Panc1 (cell line): ENCODE measurements around the gene PPP1R14C. TPM values are rescaled to one million over a fixed set of nuclear protein-coding genes. Genes with fewer than 3 reads are reported as not detected.

ENCODE experiments used
- ATAC-seq: fragments of 200-7000 bp; cut with Tn5 transposase; 2 replicates; pipeline ENCODE4 v1.9.1; 2020; ENCODE audit warnings: mild to moderate bottlenecking, moderate library complexity
- Bru-seq: library from RNA; stranded (reverse); fragments of 400-500 nt; gene quantifications from one replicate; lab custom pipeline; 2021; lab: Mats Ljungman, UMichigan
- BruChase-seq, 2 experiments: library from RNA; stranded (reverse); fragments of 400-500 nt; gene quantifications; one replicate each; lab custom pipeline; 2021; lab: Mats Ljungman, UMichigan
- BruUV-seq: library from RNA; stranded (reverse); fragments of 400-500 nt; replicated peaks from 2 replicates; lab custom pipeline; 2021; lab: Mats Ljungman, UMichigan
- CTCF ChIA-PET: fragments of 300-600 bp; sonication (Branson Sonifier 250); formaldehyde crosslinking; loops from one replicate; lab custom pipeline; 2022; ENCODE audit warnings: antibody characterized with exemption; lab: Charles Lee
- POLR2A ChIA-PET: fragments of 300-600 bp; sonication (Branson Sonifier 250); formaldehyde crosslinking; loops from one replicate; lab custom pipeline; 2022; ENCODE audit warnings: antibody characterized with exemption; lab: Charles Lee
- DNase-seq: peaks from one replicate; pipeline ENCODE4 v3.0.0-alpha.2; 2010; ENCODE audit warnings: low read depth, low spot score
- H3K27ac ChIP-seq: 2 replicates; pipeline ENCODE4 v1.5.1; 2011; ENCODE audit warnings: mild to moderate bottlenecking, low read length, inconsistent platforms
- H3K27me3 ChIP-seq: fragments of 200-500 bp; sonication (Bioruptor generic); 2 replicates; pipeline ENCODE4 v1.6.0; 2014; ENCODE audit warnings: low read length, inconsistent platforms; ENCODE audit not compliant: control insufficient read depth, insufficient read depth
- H3K36me3 ChIP-seq: fragments of 200-500 bp; sonication (Bioruptor generic); 2 replicates; pipeline ENCODE4 v1.5.1; 2014; ENCODE audit warnings: inconsistent platforms, mild to moderate bottlenecking, low read length, moderate library complexity; ENCODE audit not compliant: control insufficient read depth, insufficient read depth
- H3K4me1 ChIP-seq: 2 replicates; pipeline ENCODE4 v1.5.1; 2011; ENCODE audit warnings: inconsistent platforms, mild to moderate bottlenecking, low read length, moderate library complexity; ENCODE audit not compliant: control insufficient read depth, insufficient read depth
- H3K4me3 ChIP-seq, 2 experiments: 2 replicates each; pipeline ENCODE4 v1.5.1; 2011 to 2012; ENCODE audit warnings: low read depth in 2 of 2, low read length in 2 of 2, mild to moderate bottlenecking in 2 of 2, inconsistent platforms in 1 of 2, moderate library complexity in 1 of 2
- H3K9me3 ChIP-seq: fragments of 200-500 bp; sonication (Bioruptor generic); 2 replicates; pipeline ENCODE4 v1.5.1; 2014; ENCODE audit warnings: low read depth, mild to moderate bottlenecking, inconsistent platforms, low read length, moderate library complexity; ENCODE audit not compliant: control insufficient read depth, insufficient read depth
- CTCF ChIP-seq: fragments of 450-650 bp; IDR thresholded peaks from 2 replicates; pipeline ENCODE4 v1.5.1; 2017; ENCODE audit warnings: mild to moderate bottlenecking
- POLR2AphosphoS5 ChIP-seq: IDR thresholded peaks from 2 replicates; pipeline ENCODE4 v1.6.1; 2012; ENCODE audit warnings: mild to moderate bottlenecking, low read depth, low read length, moderate library complexity
- REST ChIP-seq, 2 experiments: IDR thresholded peaks; 2 replicates each; pipeline ENCODE4 v1.6.1; 2011 to 2012; ENCODE audit warnings: low read depth in 2 of 2, control low read depth in 1 of 2, low read length in 1 of 2, mild to moderate bottlenecking in 1 of 2, moderate library complexity in 1 of 2; ENCODE audit not compliant: insufficient read depth in 1 of 2
- SIN3A ChIP-seq: IDR thresholded peaks from 2 replicates; pipeline ENCODE4 v1.6.1; 2012; ENCODE audit warnings: low read depth, mild to moderate bottlenecking, low read length, moderate library complexity, borderline replicate concordance; ENCODE audit not compliant: insufficient read depth
- TCF7L2 ChIP-seq: IDR thresholded peaks from 2 replicates; pipeline ENCODE4 v1.6.1; 2011; ENCODE audit warnings: mild to moderate bottlenecking, low read depth, low read length, inconsistent platforms
- in situ Hi-C: cut with HindIII; loops from 2 replicates; pipeline ENCODE4 v1.10.0; 2016; ENCODE audit warnings: low sequenced_read_pairs, low pct_unique_long_range_greater_than_20kb
- intact Hi-C: fragments of 100-400 bp; cut with micrococcal nuclease; formaldehyde crosslinking; loops from one replicate; pipeline ENCODE4 v1.10.0; 2022; ENCODE audit not compliant: unreplicated experiment
- long read RNA-seq: library from polyadenylated mRNA; unstranded; transcript quantifications from one replicate; pipeline ENCODE4 v2.0.0, GENCODE V29; 2021; ENCODE audit not compliant: unreplicated experiment
- polyA plus RNA-seq: library from polyadenylated mRNA; unstranded; fragments of >200 nt; gene quantifications from one replicate; pipeline ENCODE4 v1.2.1, GENCODE V29; 2012; ENCODE audit warnings: missing spikeins; ENCODE audit not compliant: insufficient read length
- total RNA-seq: library from RNA; stranded (reverse); gene quantifications from one replicate; pipeline ENCODE4 v1.2.1, GENCODE V29; 2021; ENCODE audit not compliant: unreplicated experiment

The PPP1R14C gene
- total RNA-seq, result not detected
- not detected for polyA plus RNA-seq
- Bru-seq, nascent RNA, result percentile 11 among the genes with signal in this experiment
- percentile 7 among the genes with signal in this experiment for BruChase-seq, experiment 1, labeled RNA remaining after a 2-hour chase
- BruChase-seq, experiment 2, labeled RNA remaining after a 6-hour chase, result percentile 11 among the genes with signal in this experiment
- long read RNA-seq, result 0 reads

- no peak within 1 kb of the TSS for H3K27ac ChIP-seq
- ChIA-PET POLR2A (no interaction called here), CTCF (interaction anchor here (0.7 kb wide), 1 partner anchor 136 kb away, joined by 3 read pairs; no protein-coding TSS in a partner anchor)
- H3K36me3 ChIP-seq, result no peaks in the 10 kb centered on the region; the same call in 1 of the 2 replicates
- intact Hi-C loops (no loop called here), in situ Hi-C loops (no loop called here)
- H3K9me3 ChIP-seq, result no peaks in the 10 kb centered on the region
- TF ChIP-seq REST (IDR thresholded peaks at IDR 0.05; ENCODE audit: insufficient read depth in 1 of 2, low read depth in 2 of 2, low read length in 1 of 2), result no peak
- no peak for TF ChIP-seq CTCF
- TF ChIP-seq POLR2AphosphoS5, result no peak
- TF ChIP-seq TCF7L2, result no peak
- TF ChIP-seq SIN3A, result no peak
- ATAC-seq (peak; percentile 85), DNase-seq (no peak)
- H3K4me1 ChIP-seq, result peaks cover 7% of the 10 kb centered on the region; the same call in 1 of the 2 replicates
- peak within 1 kb of the TSS; percentile 28 to 41 for H3K4me3 ChIP-seq
- H3K27me3 ChIP-seq, result peaks cover 56% of the 10 kb centered on the region
- BruUV-seq, result no TSS peak
Observed at GRCh38 chr6:150142670-150143515, at the start of gene PPP1R14C. TSS of gene PPP1R14C (plus strand) at chr6:150143044. CDS start at chr6:150143193, 149 bp downstream.

- no peak overlapping the region for H3K4me3 ChIP-seq
- H3K27me3 ChIP-seq, result peaks cover 2% of the 10 kb centered on the region; the same call in 1 of the 2 replicates
- no peaks in the 10 kb centered on the region for H3K36me3 ChIP-seq
- TF ChIP-seq TCF7L2, result no peak
- no peak for ATAC-seq
- no peak for DNase-seq
- no TSS peak for BruUV-seq
- H3K4me1 ChIP-seq, result no peaks in the 10 kb centered on the region
- H3K27ac ChIP-seq, result no peak overlapping the region
- ChIA-PET POLR2A (no interaction called here), CTCF (no interaction called here)
- no peaks in the 10 kb centered on the region for H3K9me3 ChIP-seq
- intact Hi-C loops (no loop called here), in situ Hi-C loops (no loop called here)
Observed at GRCh38 chr6:150093397-150093796, 49.4 kb upstream of the PPP1R14C start.
